NCI-H2196 (cell line): ENCODE data around the gene RAB10.

Experiments used
- DNase-seq: peaks from one replicate; lab custom pipeline; 2025; ENCODE audit not compliant: unreplicated experiment; lab: John Stamatoyannopoulos, UW

The RAB10 gene

DNA sequence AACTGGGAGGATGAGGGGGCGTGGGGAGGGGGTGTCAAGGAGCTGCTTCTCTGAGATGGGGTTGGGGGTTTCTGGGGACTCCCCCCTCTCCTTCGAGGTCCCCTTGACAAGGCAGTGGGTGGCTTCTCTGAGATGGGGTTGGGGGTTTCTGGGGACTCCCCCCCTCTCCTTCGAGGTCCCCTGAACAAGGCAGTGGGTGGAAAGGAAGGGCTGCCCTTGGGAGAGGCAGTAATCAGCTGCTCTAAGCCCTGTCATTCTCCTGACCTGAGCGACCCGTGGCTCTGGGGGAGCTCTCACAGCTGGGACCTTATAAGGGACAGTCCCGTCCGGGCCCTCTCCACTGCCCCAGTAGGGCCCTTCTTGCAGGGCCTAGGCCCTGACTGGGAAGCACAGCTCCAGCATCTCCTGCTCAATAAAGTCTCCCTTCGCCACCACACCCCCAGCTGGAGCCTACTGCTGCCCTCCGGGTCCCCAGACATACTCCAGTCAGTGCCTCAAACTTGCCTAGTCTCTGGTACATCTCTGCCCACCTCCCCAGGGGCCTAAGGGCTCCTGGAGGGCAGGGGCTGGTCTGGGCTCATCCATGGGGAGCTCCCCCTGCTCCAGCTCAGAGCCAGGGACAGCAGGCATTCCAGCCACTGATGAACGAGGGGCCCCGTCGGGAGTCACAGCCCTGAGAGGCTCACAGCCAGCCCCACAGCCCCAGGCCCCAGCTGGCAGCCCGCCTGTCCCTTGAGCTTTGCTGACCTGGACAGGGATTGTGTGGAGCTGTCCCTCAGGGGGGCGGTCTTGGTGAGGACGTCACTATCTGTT is 141.8 kb downstream of the RAB10 start:
- no peak for DNase-seq

DNA sequence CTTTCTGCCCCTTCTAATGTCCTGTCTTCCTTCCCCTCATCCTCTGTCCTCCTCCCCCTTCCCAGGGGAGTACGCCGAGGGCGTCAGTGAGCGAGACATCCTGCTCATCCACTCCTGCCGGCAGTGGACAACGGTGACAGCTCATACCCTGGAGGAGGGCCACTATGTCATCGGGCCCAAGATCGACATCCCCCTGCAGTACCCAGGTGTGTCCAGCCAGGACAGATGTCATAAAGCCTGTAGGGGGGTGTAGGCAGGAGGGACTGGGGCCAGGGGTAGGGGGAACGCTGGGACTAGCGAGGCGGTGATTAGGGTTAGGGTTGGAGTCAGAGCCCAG is 142.4 kb downstream of the RAB10 start:
- DNase-seq = no peak

DNA sequence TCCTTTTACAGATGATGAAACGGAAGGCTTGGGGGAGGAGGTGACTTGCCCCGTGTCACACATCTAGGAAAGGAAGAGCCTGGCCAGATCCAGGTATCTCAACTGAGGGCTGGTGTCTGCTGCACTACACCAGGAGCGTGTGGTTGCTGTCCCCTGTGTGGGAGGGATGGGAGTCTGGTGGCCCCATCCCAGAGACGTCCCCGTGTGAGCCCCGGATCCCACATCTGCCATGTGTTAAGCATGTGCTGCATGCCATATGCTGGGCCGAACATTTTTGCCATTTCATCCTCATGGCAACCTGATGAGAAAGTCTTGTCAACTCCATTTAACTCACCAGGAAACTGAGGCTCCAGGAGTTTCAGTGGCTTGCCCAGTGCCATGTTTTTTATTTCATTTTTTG is 143.2 kb downstream of the RAB10 start:
- DNase-seq = no peak

DNA sequence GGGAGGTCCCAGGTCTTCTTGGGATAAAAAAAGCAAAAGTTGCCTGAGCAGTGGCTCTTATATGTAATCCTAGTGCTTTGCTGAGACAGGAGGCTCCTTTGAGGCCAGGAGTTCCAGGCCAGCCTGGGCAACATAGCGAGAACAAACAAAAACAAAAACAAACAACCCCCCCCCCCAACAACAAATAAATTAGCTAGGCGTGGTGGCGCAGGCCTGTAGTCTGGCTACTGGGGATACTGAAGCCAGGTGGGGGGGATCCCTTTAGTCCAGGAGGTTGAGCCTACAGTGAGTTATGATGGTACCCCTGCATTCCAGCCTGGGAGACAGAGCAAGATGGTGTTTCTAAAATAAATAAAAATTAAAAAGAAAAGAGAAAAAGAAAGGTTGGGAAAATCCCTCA is 144.4 kb downstream of the RAB10 start:
- no peak for DNase-seq

DNA sequence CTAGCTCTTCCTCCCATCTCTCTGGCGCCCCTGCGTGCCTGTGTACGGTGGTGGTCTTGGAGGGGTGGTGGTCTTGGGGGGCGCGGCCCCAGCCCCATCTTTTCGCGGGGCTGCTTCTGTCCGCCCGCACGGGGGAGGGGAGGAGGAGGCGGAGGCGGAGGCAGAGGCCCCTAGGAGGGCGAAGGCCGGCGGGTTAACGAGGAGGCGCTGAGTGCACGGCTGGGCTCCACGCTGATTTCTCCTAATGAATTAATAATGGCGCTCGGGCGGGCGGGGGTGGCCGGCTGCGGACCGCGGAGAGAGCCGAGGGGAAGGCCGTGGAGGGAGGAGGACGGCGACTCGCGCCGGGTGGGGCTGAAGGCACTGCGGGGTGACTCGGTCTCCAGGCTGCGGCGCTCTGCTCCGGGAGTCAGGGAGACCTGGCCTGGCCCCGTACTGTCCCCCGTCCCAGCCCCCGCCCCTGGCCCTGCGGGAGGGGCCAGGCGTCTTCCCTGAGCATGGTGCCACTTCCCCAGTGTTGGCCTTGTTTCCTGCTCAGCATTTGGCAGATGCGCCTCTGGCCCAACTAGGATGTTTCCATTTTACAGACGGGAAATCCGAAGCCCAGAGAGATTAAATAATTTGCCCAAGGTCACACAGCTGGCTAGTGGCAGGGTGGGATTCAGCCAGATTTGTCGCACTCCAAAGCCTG is 145.0 kb downstream of the RAB10 start:
- peak; percentile 28 for DNase-seq

DNA sequence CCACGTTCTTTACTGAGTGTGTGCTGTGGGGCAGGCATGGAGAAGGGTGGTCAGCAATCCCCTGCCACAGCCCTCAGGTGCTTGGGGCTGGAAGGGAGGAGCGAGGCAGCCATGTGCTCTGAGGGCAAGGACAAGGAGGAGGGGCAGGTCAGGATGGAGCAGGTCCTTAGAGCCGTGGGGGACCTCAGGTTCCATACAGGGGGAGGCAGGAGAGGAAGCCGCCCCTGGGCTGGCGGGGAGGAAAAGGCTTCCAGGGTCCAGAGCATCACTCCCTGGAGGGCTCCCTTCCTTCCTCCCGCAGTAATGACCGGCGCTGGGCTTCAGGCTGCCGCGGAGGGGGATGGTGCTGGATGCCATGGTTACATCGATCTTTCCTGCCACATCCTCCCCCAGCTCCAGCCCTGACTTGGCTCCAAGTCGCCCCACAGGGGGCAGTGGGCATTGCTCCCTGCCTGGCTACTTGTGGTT is 145.6 kb downstream of the RAB10 start:
- no peak for DNase-seq

DNA sequence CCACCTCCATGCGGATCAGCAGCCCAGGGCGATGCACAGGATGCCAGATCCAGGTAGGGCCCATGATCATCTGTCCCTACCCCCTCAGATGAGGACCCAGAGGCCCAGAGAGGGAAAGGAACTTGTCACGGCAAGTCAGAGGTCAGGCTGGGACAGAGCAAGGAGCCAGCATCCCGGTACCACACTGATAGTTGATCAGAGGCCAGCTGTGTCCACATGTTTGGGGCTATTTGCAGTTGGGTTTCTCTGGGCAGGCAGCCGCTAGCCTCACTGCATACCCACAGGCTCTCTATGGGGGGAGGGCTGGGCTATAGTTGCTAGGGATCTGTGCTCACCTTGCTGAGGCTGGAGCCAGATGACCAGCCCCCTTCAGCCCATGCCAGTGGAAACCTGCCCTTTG is 148.6 kb downstream of the RAB10 start:
- no peak for DNase-seq

DNA sequence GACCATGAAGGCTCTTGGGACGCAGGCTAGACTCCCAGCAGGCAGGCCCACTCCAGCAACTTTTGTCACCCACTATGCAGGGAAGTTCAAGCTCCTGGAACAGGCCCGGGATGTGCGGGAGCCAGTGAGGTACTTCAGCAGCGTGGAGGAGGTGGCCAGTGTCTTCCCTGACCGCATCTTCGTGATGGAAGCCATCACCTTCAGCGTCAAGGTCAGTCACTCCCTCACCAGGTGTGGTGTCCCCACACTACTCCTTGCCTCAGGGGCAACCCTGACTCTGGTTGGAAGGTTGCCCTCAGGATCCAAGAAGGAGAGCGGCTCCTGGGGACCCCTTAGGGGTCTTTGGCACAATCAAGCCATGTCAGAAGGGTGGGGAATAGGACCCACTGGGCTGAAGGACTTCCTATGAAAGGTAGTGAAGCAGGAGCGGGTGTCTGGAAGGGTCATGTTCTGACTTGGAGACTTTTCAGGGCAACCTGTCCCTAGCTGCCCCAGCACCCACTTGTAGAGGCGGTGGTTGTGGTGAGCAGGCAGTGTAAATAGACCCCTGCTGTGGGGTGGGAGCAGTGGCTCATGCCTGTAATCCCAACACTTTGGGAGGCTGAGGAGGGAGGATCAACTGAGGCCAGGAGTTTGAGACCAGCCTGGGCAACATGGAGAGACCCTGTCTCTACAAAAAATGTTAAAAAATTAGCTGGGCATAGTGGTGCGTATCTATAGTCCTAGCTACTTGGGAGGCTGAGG is 149.2 kb downstream of the RAB10 start:
- DNase-seq = no peak

DNA sequence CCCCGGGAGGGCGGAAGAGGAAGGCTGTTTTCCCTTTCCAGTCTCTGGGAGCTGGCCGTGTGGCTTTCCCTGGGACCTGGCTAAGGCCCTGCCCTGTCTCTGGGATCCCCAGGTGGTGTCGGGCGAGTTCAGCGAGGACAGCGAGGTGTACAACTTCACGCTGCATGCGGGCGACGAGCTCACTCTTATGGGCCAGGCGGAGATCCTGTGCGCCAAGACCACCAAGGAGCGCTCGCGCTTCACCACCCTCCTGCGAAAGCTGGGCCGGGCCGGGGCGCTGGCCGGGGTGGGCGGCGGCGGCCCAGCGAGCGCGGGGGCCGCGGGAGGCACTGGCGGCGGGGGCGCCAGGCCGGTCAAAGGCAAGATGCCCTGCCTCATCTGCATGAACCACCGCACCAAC is 150.2 kb downstream of the RAB10 start:
- no peak for DNase-seq

DNA sequence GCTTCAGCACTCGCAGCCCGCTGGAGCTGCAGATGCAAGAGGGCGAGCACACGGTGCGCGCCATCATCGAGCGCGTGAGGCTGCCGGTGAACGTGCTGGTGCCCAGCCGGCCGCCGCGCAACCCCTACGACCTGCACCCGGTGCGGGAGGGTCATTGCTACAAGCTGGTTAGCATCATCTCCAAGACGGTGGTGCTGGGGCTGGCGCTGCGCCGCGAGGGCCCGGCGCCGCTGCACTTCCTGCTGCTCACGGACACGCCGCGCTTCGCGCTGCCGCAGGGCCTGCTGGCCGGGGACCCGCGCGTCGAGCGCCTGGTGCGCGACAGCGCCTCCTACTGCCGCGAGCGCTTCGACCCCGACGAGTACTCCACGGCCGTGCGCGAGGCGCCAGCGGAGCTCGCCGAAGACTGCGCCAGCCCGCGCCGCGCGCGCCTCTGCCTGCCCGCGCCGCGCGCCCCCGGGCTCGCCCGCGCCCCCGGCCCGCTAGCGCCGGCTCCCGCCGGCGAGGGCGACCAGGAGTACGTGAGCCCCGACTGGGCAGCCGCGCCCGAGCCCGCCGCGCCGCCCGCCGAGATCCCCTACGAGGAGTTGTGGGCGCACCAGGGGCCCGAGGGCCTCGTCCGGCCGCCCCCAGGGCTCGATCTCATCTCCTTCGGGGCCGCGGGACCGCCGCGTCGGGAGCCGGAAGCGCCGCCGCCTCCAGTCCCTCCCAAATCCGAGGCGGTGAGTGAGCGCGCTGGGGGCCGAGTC is 150.8 kb downstream of the RAB10 start:
- peak; percentile 79 for DNase-seq

DNA sequence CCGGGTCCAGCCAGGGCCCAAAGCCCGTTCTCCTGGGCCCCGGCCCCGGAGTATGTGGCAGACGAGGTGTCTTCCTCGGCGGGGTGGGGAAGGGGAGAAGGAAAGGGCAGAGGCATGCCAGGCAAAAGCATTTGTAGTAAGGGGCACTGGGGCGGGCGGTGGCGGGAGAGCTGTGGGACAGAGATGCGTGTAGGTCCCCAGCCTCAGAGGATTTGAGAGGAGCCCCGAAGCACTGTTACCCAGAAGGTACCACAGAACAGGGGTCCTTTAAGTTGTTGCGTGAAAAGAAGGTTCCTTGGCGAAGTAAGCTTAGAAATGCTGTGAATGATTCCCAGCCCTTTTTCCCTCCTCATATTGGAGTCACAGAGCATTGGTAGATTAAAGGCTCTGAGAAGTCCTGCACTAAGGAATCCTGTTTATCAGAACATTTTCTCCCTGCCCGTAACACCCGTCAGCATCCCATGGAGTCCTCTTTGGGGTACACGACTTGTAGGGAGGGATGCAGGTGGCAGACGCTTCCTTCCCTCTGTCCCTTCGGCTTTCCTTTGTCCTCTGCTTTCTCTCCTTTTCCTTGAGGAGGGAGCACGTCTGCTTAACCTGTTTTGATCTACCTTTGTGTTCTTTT is 151.5 kb downstream of the RAB10 start:
- DNase-seq = no peak

DNA sequence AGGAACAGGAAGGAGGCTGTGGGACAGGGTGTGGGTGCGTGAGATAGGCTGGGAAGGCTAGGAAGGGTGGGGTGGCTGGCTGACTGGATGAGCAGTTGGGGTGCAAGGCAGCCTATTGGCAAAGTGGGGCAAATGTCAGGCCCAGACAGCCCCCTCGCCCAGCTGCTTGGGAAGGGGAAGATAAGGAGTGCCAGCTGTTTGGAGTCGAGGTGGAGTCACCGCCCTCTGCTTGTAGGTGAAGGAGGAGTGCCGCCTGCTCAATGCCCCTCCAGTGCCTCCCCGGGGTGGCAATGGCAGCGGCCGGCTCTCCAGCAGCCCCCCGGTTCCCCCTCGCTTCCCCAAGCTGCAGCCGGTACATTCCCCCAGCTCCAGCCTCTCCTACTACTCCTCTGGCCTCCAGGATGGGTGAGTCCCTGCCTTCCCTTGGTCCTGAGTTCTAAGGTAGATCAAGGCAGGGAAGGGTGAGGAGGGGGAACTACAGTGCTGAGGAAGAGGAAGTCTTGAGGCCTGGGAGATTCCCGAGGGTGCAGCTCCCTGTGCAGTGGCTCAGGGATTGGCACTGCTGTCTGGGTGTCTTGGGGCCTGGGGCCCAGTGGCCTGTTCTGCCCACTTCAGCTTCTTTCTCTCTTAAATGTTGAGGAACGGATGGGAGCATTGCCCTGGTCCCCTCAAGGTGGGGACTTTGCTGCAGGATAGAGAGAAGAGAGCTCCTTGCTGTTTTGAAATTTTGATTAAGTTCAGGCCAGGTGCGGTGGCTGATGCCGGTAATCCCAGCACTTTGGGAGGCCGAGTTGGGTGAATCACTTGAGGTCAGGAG is 152.3 kb downstream of the RAB10 start:
- DNase-seq = no peak
